GM21529 (cell line): ENCODE measurements around the gene ARFGEF3.
"Not testable (repeated sequence)": the region's sequence is repeated elsewhere in the genome, so short reads cannot be mapped to it uniquely, and the experiment has no call there.

Source experiments
- ATAC-seq: cut with Tn5 transposase; IDR thresholded peaks from one replicate; pipeline ENCODE4 v1.9.1; 2021; ENCODE audit not compliant: unreplicated experiment

Gene ARFGEF3

GRCh38 chr6:138267971-138268895, 106.5 kb downstream of the ARFGEF3 start:
- no peak for ATAC-seq

DNA sequence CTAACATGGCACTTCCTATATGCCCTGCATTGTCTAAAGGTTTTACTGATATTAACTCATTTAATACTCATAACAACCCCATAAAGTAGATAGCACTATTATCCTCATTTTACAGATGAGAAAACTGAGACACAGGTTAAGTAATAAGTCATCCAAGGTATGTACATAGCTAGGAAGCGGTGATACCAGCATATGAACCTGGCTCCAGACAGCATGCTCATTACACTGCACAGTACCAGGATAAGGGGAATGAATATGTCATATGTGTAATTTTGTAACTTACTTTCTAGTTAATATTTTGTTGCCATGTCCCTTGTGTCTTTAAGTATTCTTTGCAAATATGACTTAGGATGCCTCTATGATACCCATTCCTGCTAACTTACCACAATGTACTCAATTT, 109.7 kb downstream of the ARFGEF3 start:
- ATAC-seq, result no peak

- no peak for ATAC-seq
These were observed 111.0 kb downstream of the ARFGEF3 start for GRCh38 chr6:138272533-138273315.

DNA sequence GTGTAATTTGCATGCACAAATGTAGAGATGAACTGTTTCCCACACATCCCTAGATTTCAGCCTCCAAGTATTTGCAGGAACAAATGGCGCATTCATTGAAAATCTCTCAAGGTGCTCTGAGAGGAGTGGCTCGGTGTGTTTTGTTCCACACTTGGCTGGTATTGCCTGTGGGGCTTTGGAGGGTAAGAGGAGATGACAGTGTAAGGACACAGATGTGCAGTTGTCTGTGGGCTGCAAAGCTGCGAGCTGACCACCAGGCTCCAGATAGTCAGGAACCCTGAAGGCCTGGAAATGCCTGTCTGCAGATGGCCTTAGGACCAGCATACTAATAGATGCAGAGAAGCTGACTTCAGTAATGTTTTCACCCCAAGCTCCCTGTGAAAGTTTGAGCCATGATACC, 114.2 kb downstream of the ARFGEF3 start:
- ATAC-seq, result no peak

DNA sequence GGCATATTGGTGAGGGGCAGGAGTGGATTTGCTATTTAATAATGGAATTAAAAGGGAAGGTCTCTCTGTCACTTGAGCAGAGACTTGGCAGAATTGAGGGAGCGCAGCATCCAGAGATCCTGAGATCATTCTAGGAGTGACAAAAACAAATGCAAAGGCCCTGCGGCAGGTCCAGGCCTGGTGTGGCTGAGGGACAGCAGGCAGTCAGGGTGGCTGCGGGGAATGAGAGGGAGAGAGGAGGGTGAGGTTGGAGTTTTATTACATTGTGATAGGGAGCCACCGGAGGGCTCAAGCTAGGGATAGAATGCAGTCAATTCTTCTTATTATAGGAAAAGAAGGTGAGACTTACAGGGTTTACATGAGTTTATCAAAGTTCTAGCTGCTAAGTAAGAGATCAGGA, 116.1 kb downstream of the ARFGEF3 start:
- no peak for ATAC-seq

GRCh38 chr6:138278326-138278725, 116.6 kb downstream of the ARFGEF3 start:
- ATAC-seq, result no peak

GRCh38 chr6:138285800-138286199, 124.1 kb downstream of the ARFGEF3 start:
- no peak for ATAC-seq

GRCh38 chr6:138286698-138287097, 125.0 kb downstream of the ARFGEF3 start:
- ATAC-seq, result no peak

DNA sequence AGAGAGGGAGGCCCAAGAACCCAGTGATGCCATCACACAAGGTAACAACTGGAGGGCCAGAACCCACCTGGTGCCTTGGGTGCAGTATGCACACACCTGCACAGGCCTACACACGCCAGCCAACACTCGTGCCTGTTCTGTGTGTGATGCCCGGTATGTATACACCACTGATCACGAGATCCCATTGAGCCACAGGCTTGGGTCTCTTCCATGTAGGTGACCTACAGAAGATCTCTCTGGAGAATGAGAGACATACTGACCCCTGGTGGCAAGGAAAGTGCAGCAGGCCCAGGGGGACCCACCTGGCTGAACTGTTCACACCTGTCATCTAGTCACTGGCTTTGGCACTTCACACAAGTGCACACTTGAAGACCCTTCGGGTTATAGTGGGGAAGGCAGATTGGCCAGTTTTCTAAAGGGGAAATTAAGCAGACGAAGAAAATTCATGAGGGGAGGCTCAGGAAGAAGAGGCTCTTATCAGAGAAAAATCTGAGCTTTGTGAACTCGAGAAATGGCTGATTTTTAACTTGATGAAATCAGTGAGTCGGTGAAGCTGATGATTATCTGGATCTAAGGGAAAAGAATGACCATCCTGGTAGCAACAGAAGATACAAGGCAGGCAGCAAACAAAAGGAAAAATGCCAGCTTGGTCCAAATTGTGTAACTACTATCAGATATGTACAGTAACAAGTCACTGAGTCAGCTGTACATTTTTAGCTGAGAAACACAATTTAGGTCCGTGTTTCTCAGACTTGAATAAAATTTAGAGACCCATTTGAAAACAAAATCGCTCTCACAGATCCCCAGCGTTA, 125.6 kb downstream of the ARFGEF3 start:
- no peak for ATAC-seq

DNA sequence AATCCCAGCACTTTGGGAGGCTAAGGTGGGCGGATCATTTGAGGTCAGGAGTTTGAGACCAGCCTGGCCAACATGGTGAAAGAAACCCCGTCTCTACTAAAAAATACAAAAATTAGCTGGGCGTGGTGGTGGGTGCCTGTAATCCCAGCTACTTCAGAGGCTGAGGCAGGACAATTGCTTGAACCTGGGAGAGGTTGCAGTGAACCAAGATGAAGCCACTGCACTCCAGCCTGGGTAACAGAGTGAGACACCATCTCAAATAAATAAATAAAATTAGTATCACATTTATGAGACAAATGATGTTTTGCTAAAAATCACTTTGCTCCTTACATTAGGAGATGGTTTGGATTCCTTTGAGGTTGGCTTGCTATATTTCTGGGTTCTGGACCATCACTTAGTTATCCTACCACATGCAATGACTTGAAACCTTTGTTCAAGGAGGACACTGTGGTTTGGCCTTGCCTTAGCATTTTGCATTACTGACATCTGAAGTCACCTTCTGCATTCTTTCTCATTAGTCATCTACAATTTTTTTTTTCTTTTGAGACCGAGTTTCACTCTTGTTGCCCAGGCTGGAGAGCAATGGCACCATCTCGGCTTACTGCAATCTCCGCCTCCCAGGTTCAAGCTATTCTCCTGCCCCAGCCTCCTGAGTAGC, 126.8 kb downstream of the ARFGEF3 start:
- ATAC-seq, result not testable (repeated sequence)

DNA sequence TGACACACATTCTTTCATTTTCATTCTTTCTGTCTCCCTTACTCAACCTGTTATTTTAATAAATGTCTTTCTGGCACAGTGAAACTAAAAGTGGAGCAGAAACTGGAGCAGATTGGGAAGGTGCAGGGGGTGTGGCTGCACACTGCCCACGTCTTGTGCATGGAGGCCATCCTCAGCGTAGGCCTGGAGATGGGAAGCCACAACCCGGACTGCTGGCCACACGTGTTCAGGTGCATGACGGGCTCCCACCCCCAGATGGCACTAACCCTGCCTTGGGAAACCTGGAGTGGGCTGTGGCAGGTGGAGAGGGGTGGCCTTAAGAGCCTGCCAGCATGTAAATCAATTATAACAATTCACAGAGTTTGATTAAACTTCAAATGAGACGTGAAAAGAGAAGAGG, 128.0 kb downstream of the ARFGEF3 start:
- ATAC-seq, result peak; percentile 41

- no peak for ATAC-seq
These were observed 128.8 kb downstream of the ARFGEF3 start for GRCh38 chr6:138290423-138290962.

DNA sequence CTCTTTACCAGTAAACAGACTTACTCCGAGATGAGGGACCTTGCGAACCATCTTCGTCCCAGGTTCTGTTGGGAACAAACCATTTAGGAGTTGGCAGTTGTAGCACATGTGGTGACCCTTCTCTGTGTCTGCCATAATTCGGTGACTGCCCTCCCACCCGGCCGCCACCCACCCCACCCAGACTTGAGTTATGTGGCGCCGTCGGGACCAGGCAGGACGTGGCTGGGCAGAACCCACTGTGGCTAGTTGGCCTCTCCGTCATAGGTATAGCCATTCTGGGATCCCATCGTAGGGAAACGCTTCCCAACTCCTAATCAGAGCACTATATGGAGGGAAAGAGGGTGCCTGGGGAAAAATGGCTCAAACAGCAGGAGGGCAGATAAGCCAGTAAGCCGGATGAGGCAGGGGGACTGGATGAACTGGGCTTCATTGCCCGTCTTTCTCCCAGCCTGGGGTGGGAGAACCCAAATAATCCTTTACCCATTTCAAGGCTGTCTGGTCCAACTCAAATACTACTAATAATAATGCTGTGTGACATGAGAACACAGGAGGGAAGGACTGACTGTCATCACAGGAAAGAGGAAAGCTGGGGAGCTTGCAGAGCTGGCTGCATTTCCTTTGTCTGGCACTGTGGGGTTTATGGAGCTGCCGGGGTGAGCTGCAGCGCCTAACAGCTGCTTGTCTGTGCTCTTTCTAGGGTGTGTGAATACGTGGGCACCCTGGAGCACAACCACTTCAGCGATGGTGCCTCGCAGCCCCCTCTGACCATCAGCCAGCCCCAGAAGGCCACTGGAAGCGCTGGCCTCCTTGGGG, 129.5 kb downstream of the ARFGEF3 start:
- ATAC-seq, result no peak

GRCh38 chr6:138291849-138292181, 130.1 kb downstream of the ARFGEF3 start:
- ATAC-seq, result no peak

GRCh38 chr6:138292482-138292881, 130.7 kb downstream of the ARFGEF3 start:
- ATAC-seq, result no peak

DNA sequence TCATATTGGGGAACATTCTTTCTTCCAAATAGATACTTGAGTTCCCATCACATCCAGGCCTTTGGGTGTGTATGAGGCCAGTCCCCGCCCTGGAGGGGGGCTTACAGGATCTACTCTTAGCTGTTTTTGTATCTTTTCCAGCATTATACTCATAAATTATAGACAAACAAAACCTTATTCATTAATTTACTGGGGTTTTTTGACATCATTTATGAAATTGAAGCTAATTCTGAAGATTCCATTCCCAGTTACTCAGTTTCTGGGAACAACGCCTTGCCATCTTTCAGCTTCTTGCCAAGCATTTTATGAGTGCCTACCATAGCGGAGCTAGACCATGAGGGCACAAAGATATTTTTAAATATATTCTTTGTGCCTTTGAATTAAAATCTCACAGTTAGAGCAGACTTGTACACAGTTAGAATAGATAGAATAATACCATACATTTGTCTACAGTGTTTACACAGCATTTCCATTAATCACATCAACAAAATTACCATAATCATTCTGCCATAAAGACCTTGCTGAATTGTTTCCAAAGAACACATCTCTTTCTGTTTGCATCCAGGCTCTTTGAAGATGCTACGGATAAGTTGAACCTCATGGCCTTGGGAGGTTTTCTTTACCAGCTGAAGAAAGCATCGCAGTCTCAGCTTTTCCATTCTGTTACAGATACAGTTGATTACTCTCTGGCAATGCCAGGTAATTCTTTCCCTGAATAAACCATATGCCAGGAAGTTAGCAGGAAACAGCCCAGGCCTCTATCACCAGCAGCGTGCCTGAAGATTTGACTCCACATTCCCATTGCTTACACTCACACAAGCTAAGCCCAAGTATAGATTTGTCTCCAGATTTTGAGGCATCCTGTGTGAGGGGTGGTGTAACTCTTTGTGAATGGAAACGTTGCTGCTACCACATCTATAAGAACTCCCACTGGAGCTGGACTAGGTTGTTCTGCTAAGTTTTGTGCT, 132.0 kb downstream of the ARFGEF3 start:
- no peak for ATAC-seq

- ATAC-seq, result no peak
These were observed 134.6 kb downstream of the ARFGEF3 start for GRCh38 chr6:138296381-138296780.

- no peak for ATAC-seq
These were observed 135.0 kb downstream of the ARFGEF3 start for GRCh38 chr6:138296786-138297185.
